Measurements from ENCODE around the gene RPN1. TPM values are rescaled to one million over a fixed set of nuclear protein-coding genes. Genes with fewer than 3 reads are reported as not detected.

The RPN1 gene
- total and polyA plus RNA-seq, 4 experiments from 2014 or later, result 121 to 320 (median 188) TPM

GRCh38 chr3:128613083-128613829 is 37.4 kb downstream of the RPN1 start:
- intact Hi-C loops (cut with micrococcal nuclease), result no loop called here
- ChIA-PET POLR2A (ENCODE audit: partially characterized antibody) (no interaction called here), CTCF (ENCODE audit: partially characterized antibody) (interaction anchor here (1.1 to 1.7 kb wide), 3 partner anchors 182 to 235 kb away, joined by 3 to 4 read pairs (median 3); no protein-coding TSS in a partner anchor)
- Histone ChIP-seq H3K27me3 (ENCODE audit: insufficient read depth, low read length) (no peaks in the 10 kb centered on the region), H3K4me3 (ENCODE audit: low read length in 2 of 2) (no peak overlapping the region), H3K9me3 (ENCODE audit: control insufficient read depth in 1 of 2, low read length in 2 of 2) (no peaks in the 10 kb centered on the region), H3K36me3 (ENCODE audit: insufficient read depth, low read length) (no peaks in the 10 kb centered on the region), H3K27ac (ENCODE audit: low read depth, low read length) (no peak overlapping the region), H3K4me1 (ENCODE audit: insufficient read depth, low read length) (peaks cover 14% of the 10 kb centered on the region)
- peaks cover 4 to 9% (median 6%) of the 10 kb centered on the region in 4 donors for H3K4me1 Mint-ChIP-seq
- H3K36me3 Mint-ChIP-seq, result peaks cover 0 to 4% of the 10 kb centered on the region in 2 donors
- H3K4me3 Mint-ChIP-seq, result no peak overlapping the region
- no peaks in the 10 kb centered on the region for H3K27me3 Mint-ChIP-seq
- no peaks in the 10 kb centered on the region for H3K9me3 Mint-ChIP-seq
- DNase-seq, result no peak
- no peak overlapping the region for H3K27ac Mint-ChIP-seq

DNA sequence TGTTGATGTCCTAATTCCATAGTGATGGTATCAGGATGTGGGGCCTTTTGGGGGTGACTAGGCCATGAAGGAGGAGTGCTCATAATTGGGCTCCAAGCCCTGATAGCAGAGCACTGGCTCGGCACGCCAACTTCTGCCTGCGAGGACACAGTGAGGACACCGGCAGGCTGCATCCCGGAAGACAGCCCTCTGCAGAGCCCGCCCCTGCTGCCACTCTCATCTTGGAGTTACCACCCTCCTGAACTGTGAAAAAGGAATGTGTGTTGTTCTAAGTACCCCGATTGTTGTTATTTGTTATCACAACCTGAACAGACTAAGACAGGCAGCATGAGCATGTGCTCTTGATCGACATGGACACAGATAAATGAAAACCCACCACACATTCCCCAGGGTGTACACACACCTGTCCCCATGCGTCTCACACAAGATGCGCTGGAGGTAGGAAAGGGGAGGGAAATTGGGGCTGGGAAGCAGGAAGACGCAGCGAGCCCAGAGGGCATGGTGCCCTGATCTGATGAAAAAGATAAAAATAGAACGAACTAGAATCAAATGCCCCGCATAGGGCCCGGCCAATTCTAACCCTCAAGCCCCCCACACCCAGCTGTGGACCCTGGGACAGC is 40.1 kb downstream of the RPN1 start:
- no peaks in the 10 kb centered on the region for H3K9me3 ChIP-seq (ENCODE audit: control insufficient read depth in 1 of 2, low read length in 2 of 2)
- H3K4me1 ChIP-seq (ENCODE audit: insufficient read depth, low read length), result peaks cover 4% of the 10 kb centered on the region
- peaks cover 0 to 1% (median under 1%) of the 10 kb centered on the region in 4 donors for H3K4me1 Mint-ChIP-seq
- peaks cover 5% of the 10 kb centered on the region for H3K27me3 ChIP-seq (ENCODE audit: insufficient read depth, low read length)
- H3K9me3 Mint-ChIP-seq, result no peaks in the 10 kb centered on the region
- DNase-seq, result no peak
- POLR2A ChIA-PET (ENCODE audit: partially characterized antibody), result no interaction called here
- H3K4me3 ChIP-seq (ENCODE audit: low read length in 2 of 2), result no peak overlapping the region
- no peak overlapping the region for H3K27ac ChIP-seq (ENCODE audit: low read depth, low read length)
- H3K27ac Mint-ChIP-seq, result no peak overlapping the region
- intact Hi-C loops (cut with micrococcal nuclease), result no loop called here
- H3K36me3 ChIP-seq (ENCODE audit: insufficient read depth, low read length), result no peaks in the 10 kb centered on the region
- no peak overlapping the region for H3K4me3 Mint-ChIP-seq
- H3K27me3 Mint-ChIP-seq, result no peaks in the 10 kb centered on the region
- CTCF ChIA-PET (ENCODE audit: partially characterized antibody), result no interaction called here
- H3K36me3 Mint-ChIP-seq, result no peaks in the 10 kb centered on the region

- DNase-seq, result no peak
- Histone ChIP-seq H3K4me3 (ENCODE audit: low read length in 2 of 2) (no peak overlapping the region), H3K9me3 (ENCODE audit: control insufficient read depth in 1 of 2, low read length in 2 of 2) (no peaks in the 10 kb centered on the region), H3K27me3 (ENCODE audit: insufficient read depth, low read length) (peaks cover 5% of the 10 kb centered on the region), H3K4me1 (ENCODE audit: insufficient read depth, low read length) (peaks cover 4% of the 10 kb centered on the region), H3K27ac (ENCODE audit: low read depth, low read length) (no peak overlapping the region), H3K36me3 (ENCODE audit: insufficient read depth, low read length) (no peaks in the 10 kb centered on the region)
- POLR2A ChIA-PET (ENCODE audit: partially characterized antibody), result interaction anchor here (0.8 kb wide), 1 partner anchor 8 kb away, joined by 3 read pairs; no protein-coding TSS in a partner anchor
- H3K4me1 Mint-ChIP-seq, result peaks cover 0 to 1% (median under 1%) of the 10 kb centered on the region in 4 donors
- intact Hi-C loops (cut with micrococcal nuclease), result loop anchor here (5.0 kb wide), 2 partner anchors 107 to 382 kb away; no protein-coding TSS in a partner anchor
- H3K27me3 Mint-ChIP-seq, result no peaks in the 10 kb centered on the region
- no peaks in the 10 kb centered on the region for H3K9me3 Mint-ChIP-seq
- H3K36me3 Mint-ChIP-seq, result no peaks in the 10 kb centered on the region
- peak overlapping the region in 2 of 8 donors; percentile 17 to 25 for H3K4me3 Mint-ChIP-seq
- no peak overlapping the region for H3K27ac Mint-ChIP-seq
- CTCF ChIA-PET (ENCODE audit: partially characterized antibody), result interaction anchor here (1.1 to 4.5 kb wide), 20 partner anchors 9 to 525 kb away, joined by 3 to 64 read pairs (median 4); no protein-coding TSS in a partner anchor
Observed at GRCh38 chr3:128609294-128609693, 41.3 kb downstream of the RPN1 start.

GRCh38 chr3:128607710-128608048 is 42.9 kb downstream of the RPN1 start:
- Mint-ChIP-seq H3K27me3 (no peaks in the 10 kb centered on the region), H3K4me3 (peak overlapping the region in 4 of 8 donors; percentile 26 to 46 (median 33)), H3K9me3 (no peaks in the 10 kb centered on the region), H3K27ac (no peak overlapping the region), H3K36me3 (no peaks in the 10 kb centered on the region), H3K4me1 (peaks cover 0 to 1% (median under 1%) of the 10 kb centered on the region in 4 donors)
- CTCF ChIA-PET (ENCODE audit: partially characterized antibody), result interaction anchor here (1.1 to 4.5 kb wide), 9 partner anchors 10 to 513 kb away, joined by 3 to 64 read pairs (median 9); no protein-coding TSS in a partner anchor
- Histone ChIP-seq H3K27ac (ENCODE audit: low read depth, low read length) (no peak overlapping the region), H3K27me3 (ENCODE audit: insufficient read depth, low read length) (peaks cover 5% of the 10 kb centered on the region), H3K4me3 (ENCODE audit: low read length in 2 of 2) (peak overlapping the region in 1 of 2 donors; percentile 57), H3K9me3 (ENCODE audit: control insufficient read depth in 1 of 2, low read length in 2 of 2) (no peaks in the 10 kb centered on the region), H3K36me3 (ENCODE audit: insufficient read depth, low read length) (no peaks in the 10 kb centered on the region), H3K4me1 (ENCODE audit: insufficient read depth, low read length) (peaks cover 4% of the 10 kb centered on the region)
- intact Hi-C loops (cut with micrococcal nuclease), result loop anchor here (1.0 to 5.0 kb wide), 4 partner anchors 105 to 531 kb away; no protein-coding TSS in a partner anchor
- no peak for DNase-seq
- POLR2A ChIA-PET (ENCODE audit: partially characterized antibody), result no interaction called here

DNA sequence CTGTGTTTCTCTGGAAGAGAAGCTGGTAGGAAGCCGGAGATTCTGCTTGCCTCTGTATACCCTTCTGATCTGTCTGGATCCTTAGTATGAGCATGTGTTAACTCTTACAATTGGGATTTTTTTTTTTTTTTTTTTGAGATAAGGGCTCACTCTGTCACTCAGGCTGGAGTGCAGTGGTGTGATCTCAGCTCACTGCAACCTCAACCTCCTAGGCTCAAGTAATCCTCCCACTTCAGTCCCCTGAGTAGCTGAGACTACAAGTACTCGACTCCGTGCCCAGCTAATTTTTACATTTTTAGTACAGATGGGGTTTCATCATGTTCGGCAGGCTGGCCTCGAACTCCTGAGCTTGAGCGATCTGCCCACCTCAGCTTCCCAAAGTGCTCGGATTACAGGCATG is 44.5 kb downstream of the RPN1 start:
- intact Hi-C loops (cut with micrococcal nuclease), result loop anchor here (5.0 kb wide), 2 partner anchors 104 to 379 kb away; no protein-coding TSS in a partner anchor
- Histone ChIP-seq H3K4me3 (ENCODE audit: low read length in 2 of 2) (no peak overlapping the region), H3K9me3 (ENCODE audit: control insufficient read depth in 1 of 2, low read length in 2 of 2) (no peaks in the 10 kb centered on the region), H3K36me3 (ENCODE audit: insufficient read depth, low read length) (no peaks in the 10 kb centered on the region), H3K27me3 (ENCODE audit: insufficient read depth, low read length) (peaks cover 5% of the 10 kb centered on the region), H3K4me1 (ENCODE audit: insufficient read depth, low read length) (peaks cover 4% of the 10 kb centered on the region), H3K27ac (ENCODE audit: low read depth, low read length) (no peak overlapping the region)
- Mint-ChIP-seq H3K4me3 (no peak overlapping the region), H3K4me1 (peaks cover 0 to 1% (median 0%) of the 10 kb centered on the region in 4 donors), H3K36me3 (no peaks in the 10 kb centered on the region), H3K9me3 (no peaks in the 10 kb centered on the region), H3K27me3 (no peaks in the 10 kb centered on the region), H3K27ac (no peak overlapping the region)
- DNase-seq, result no peak
- CTCF ChIA-PET (ENCODE audit: partially characterized antibody), result interaction anchor here (0.7 to 4.5 kb wide), 5 partner anchors 12 to 511 kb away, joined by 3 to 64 read pairs (median 3); no protein-coding TSS in a partner anchor
- POLR2A ChIA-PET (ENCODE audit: partially characterized antibody), result no interaction called here

GRCh38 chr3:128605091-128606046 is 45.2 kb downstream of the RPN1 start:
- Mint-ChIP-seq H3K36me3 (no peaks in the 10 kb centered on the region), H3K4me3 (peak overlapping the region in 2 of 8 donors; percentile 7 to 30), H3K4me1 (peaks cover 0 to 1% (median 0%) of the 10 kb centered on the region in 4 donors), H3K27me3 (no peaks in the 10 kb centered on the region), H3K27ac (no peak overlapping the region), H3K9me3 (no peaks in the 10 kb centered on the region)
- Histone ChIP-seq H3K9me3 (ENCODE audit: control insufficient read depth in 1 of 2, low read length in 2 of 2) (no peaks in the 10 kb centered on the region), H3K4me3 (ENCODE audit: low read length in 2 of 2) (no peak overlapping the region), H3K36me3 (ENCODE audit: insufficient read depth, low read length) (no peaks in the 10 kb centered on the region), H3K27me3 (ENCODE audit: insufficient read depth, low read length) (peaks cover 5% of the 10 kb centered on the region), H3K4me1 (ENCODE audit: insufficient read depth, low read length) (peaks cover 4% of the 10 kb centered on the region), H3K27ac (ENCODE audit: low read depth, low read length) (no peak overlapping the region)
- DNase-seq, result no peak
- ChIA-PET CTCF (ENCODE audit: partially characterized antibody) (interaction anchor here (0.8 to 4.5 kb wide), 6 partner anchors 10 to 510 kb away, joined by 3 to 64 read pairs (median 3); no protein-coding TSS in a partner anchor), POLR2A (ENCODE audit: partially characterized antibody) (no interaction called here)
- intact Hi-C loops (cut with micrococcal nuclease), result loop anchor here (5.0 kb wide), 2 partner anchors 103 to 378 kb away; no protein-coding TSS in a partner anchor

Data from CD4-positive, alpha-beta memory T cell (primary cell).